NCI-H82 (cell line): ENCODE results near the gene TMEM14A.
A peak's percentile ranks its signal among the peaks of the same experiment; 100 is the strongest.
"Not testable (repeated sequence)": the region's sequence is repeated elsewhere in the genome, so short reads cannot be mapped to it uniquely, and the experiment has no call there.

Source experiments
- DNase-seq: peaks from one replicate; lab custom pipeline; 2025; lab: John Stamatoyannopoulos, UW

TMEM14A gene

GRCh38 chr6:52697903-52698302 lies 27.0 kb downstream of the TMEM14A start:
- peak; percentile 54 for DNase-seq

- DNase-seq = no peak
These were observed 33.1 kb downstream of the TMEM14A start for GRCh38 chr6:52704060-52704459.

GRCh38 chr6:52704781-52705502 lies 34.0 kb downstream of the TMEM14A start:
- not testable (repeated sequence) for DNase-seq

- no peak for DNase-seq
These were observed 35.1 kb downstream of the TMEM14A start for GRCh38 chr6:52706001-52706400.

- DNase-seq = no peak
These were observed 37.2 kb downstream of the TMEM14A start for GRCh38 chr6:52707963-52708680.

- no peak for DNase-seq
These were observed 41.2 kb downstream of the TMEM14A start for GRCh38 chr6:52712136-52712535.

GRCh38 chr6:52714761-52715160 lies 43.8 kb downstream of the TMEM14A start:
- DNase-seq = not testable (repeated sequence)

GRCh38 chr6:52718550-52718949 lies 47.6 kb downstream of the TMEM14A start:
- no peak for DNase-seq

GRCh38 chr6:52720321-52720720 lies 49.4 kb downstream of the TMEM14A start:
- DNase-seq = no peak

GRCh38 chr6:52724042-52724405 lies 53.1 kb downstream of the TMEM14A start:
- no peak for DNase-seq

- peak; percentile 83 for DNase-seq
These were observed 53.7 kb downstream of the TMEM14A start for GRCh38 chr6:52724406-52725121.

- DNase-seq = no peak
These were observed 54.2 kb downstream of the TMEM14A start for GRCh38 chr6:52725143-52725534.

GRCh38 chr6:52725535-52726192 lies 54.8 kb downstream of the TMEM14A start:
- DNase-seq = peak; percentile 39

GRCh38 chr6:52726193-52726542 lies 55.3 kb downstream of the TMEM14A start:
- no peak for DNase-seq

- peak; percentile 82 for DNase-seq
These were observed 56.0 kb downstream of the TMEM14A start for GRCh38 chr6:52726741-52727535.

GRCh38 chr6:52727908-52728307 lies 57.0 kb downstream of the TMEM14A start:
- no peak for DNase-seq

- DNase-seq = no peak
These were observed 57.5 kb downstream of the TMEM14A start for GRCh38 chr6:52728394-52728793.

- DNase-seq = no peak
These were observed 58.7 kb downstream of the TMEM14A start for GRCh38 chr6:52729576-52729975.

GRCh38 chr6:52731719-52732118 lies 60.8 kb downstream of the TMEM14A start:
- no peak for DNase-seq

GRCh38 chr6:52733172-52733571 lies 62.3 kb downstream of the TMEM14A start:
- no peak for DNase-seq

- no peak for DNase-seq
These were observed 63.2 kb downstream of the TMEM14A start for GRCh38 chr6:52734072-52734471.

- no peak for DNase-seq
These were observed 64.2 kb downstream of the TMEM14A start for GRCh38 chr6:52735071-52735470.
